Neutrophil (primary cell): ENCODE measurements around the gene SHD.
A peak's percentile ranks its signal among the peaks of the same experiment; 100 is the strongest.

Experiments used
- H3K27ac ChIP-seq: fragments of 200-600 bp; sonication (generic); 2 replicates; pipeline ENCODE4 v1.5.1; 2016; ENCODE audit warnings: mild to moderate bottlenecking, moderate library complexity
- H3K27me3 ChIP-seq: fragments of 200-600 bp; sonication (generic); 2 replicates; pipeline ENCODE4 v1.6.0; 2016; ENCODE audit warnings: mild to moderate bottlenecking
- H3K36me3 ChIP-seq: fragments of 200-600 bp; sonication (generic); 2 replicates; pipeline ENCODE4 v1.5.1; 2017
- H3K4me1 ChIP-seq, 2 experiments: fragments of 200-600 bp in 1 of 2; sonication (generic) in 1 of 2; 1 replicate in 1 of 2; 2 replicates in 1 of 2; pipeline versions ENCODE4 v1.5.1 to v1.6.1; 2013 to 2016; ENCODE audit warnings: low read depth in 1 of 2, low read length in 1 of 2, mild to moderate bottlenecking in 1 of 2, moderate library complexity in 1 of 2; ENCODE audit not compliant: control insufficient read depth in 1 of 2, insufficient read depth in 1 of 2
- H3K4me3 ChIP-seq, 2 experiments: fragments of 200-600 bp in 1 of 2; sonication (generic) in 1 of 2; 1 replicate in 1 of 2; 2 replicates in 1 of 2; pipeline ENCODE4 v1.5.1; 2013 to 2016; ENCODE audit warnings: low read depth in 1 of 2, low read length in 1 of 2, mild to moderate bottlenecking in 1 of 2, moderate library complexity in 1 of 2
- H3K9me3 ChIP-seq: fragments of 200-600 bp; sonication (generic); 2 replicates; pipeline ENCODE4 v1.5.1; 2016
- TF ChIP-seq, protein P1 (sequence below): fragments of 200-600 bp; sonication (generic); IDR thresholded peaks from 2 replicates; pipeline ENCODE4 v1.5.1; 2016; ENCODE audit warnings: antibody characterized with exemption

The SHD gene

GRCh38 chr19:4264812-4265211 is 14.3 kb upstream of the SHD start:
- H3K4me3 ChIP-seq: no peak overlapping the region
- H3K4me1 ChIP-seq: no peaks in the 10 kb centered on the region
- H3K36me3 ChIP-seq: peaks cover 87% of the 10 kb centered on the region
- no peak overlapping the region for H3K27ac ChIP-seq
- no peaks in the 10 kb centered on the region for H3K9me3 ChIP-seq
- TF ChIP-seq, protein P1, sequence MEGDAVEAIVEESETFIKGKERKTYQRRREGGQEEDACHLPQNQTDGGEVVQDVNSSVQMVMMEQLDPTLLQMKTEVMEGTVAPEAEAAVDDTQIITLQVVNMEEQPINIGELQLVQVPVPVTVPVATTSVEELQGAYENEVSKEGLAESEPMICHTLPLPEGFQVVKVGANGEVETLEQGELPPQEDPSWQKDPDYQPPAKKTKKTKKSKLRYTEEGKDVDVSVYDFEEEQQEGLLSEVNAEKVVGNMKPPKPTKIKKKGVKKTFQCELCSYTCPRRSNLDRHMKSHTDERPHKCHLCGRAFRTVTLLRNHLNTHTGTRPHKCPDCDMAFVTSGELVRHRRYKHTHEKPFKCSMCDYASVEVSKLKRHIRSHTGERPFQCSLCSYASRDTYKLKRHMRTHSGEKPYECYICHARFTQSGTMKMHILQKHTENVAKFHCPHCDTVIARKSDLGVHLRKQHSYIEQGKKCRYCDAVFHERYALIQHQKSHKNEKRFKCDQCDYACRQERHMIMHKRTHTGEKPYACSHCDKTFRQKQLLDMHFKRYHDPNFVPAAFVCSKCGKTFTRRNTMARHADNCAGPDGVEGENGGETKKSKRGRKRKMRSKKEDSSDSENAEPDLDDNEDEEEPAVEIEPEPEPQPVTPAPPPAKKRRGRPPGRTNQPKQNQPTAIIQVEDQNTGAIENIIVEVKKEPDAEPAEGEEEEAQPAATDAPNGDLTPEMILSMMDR: no peak
- no peaks in the 10 kb centered on the region for H3K27me3 ChIP-seq

- TF ChIP-seq, protein P1: no peak
- H3K36me3 ChIP-seq: peaks cover 81% of the 10 kb centered on the region
- no peak overlapping the region for H3K27ac ChIP-seq
- no peaks in the 10 kb centered on the region for H3K27me3 ChIP-seq
- no peaks in the 10 kb centered on the region for H3K4me1 ChIP-seq
- no peak overlapping the region for H3K4me3 ChIP-seq
- no peaks in the 10 kb centered on the region for H3K9me3 ChIP-seq
These were observed 12.6 kb upstream of the SHD start for GRCh38 chr19:4266253-4267000.

DNA sequence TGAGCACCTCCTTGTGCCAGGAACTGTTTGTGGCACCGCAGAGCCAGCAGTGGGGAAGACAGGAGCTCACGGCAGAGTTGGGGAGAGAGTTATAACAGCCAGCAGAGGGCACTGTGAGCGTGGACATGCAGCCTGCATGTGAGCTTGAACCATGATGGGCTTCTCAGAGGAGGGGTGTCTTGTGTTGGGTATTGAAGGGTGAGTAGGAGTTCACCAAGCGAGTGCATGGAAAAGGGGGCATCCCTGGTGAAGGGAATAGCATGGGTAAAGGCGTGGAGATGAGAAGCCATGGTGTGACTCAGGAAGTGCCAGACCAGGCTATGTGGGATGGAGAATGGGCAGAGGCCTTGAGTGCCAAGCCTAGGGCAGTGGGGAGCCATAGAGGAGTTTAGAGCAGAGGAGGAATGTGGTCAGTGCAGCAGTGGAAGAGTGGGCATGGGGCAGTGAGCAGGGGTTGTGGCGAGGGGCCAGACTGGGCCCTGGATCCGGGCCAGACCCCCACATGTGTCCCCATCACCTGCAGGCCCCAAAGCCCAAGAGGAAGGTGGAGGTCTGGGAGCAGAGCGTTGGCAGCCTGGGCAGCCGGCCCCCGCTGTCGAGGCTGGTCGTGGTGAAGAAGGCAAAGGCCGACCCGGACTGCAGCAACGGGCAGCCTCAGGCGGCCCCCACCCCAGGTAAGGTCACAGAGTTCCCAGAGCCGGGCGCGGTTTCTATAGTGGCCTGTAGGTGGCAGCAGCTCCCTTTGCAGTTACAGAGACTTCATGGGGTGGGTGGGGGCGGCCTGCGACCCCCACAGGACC is 11.8 kb upstream of the SHD start:
- Histone ChIP-seq H3K36me3 (peaks cover 73% of the 10 kb centered on the region), H3K4me1 (no peaks in the 10 kb centered on the region)
- TF ChIP-seq, protein P1: peak; percentile 68

GRCh38 chr19:4267901-4268815 is 10.9 kb upstream of the SHD start:
- H3K27ac ChIP-seq: no peak overlapping the region
- H3K4me3 ChIP-seq: no peak overlapping the region
- no peaks in the 10 kb centered on the region for H3K9me3 ChIP-seq
- peaks cover 65% of the 10 kb centered on the region for H3K36me3 ChIP-seq
- TF ChIP-seq, protein P1: no peak
- no peaks in the 10 kb centered on the region for H3K4me1 ChIP-seq
- H3K27me3 ChIP-seq: no peaks in the 10 kb centered on the region

More for the DNA sequence above, 11.8 kb upstream of the SHD start:
- Histone ChIP-seq H3K27me3 (no peaks in the 10 kb centered on the region), H3K27ac (no peak overlapping the region), H3K9me3 (no peaks in the 10 kb centered on the region), H3K4me3 (no peak overlapping the region)

DNA sequence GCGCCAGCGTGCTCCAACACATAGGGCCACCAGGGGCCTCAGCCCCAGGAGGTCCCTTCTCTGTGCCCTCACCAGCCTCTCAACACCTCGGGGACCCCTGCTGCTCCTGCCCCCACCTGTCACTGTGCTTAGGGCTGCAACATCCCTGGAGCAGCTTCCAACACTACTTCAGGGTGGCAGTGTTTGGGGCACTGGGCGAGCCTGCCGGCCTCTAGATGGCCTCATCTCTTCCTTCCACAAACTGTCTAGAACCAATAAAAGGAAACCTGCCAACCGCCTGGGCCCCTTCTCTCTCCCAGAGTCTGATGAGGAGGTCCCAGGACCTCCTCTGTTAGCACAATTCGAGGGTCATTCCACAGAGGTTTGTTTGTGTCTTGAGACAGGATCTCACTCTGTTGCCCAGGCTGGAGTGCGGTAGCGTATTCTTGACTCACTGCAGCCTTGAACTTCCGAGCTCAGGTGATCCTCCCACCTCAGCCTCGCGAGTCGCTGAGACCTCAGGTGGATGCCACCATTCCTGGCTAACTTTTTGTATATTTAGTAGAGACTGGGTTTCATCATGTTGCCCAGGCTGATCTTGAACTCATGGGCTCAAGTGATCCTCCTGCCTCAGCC is 10.1 kb upstream of the SHD start:
- Histone ChIP-seq H3K9me3 (no peaks in the 10 kb centered on the region), H3K27ac (no peak overlapping the region), H3K27me3 (no peaks in the 10 kb centered on the region), H3K4me1 (no peaks in the 10 kb centered on the region), H3K36me3 (peaks cover 57% of the 10 kb centered on the region), H3K4me3 (no peak overlapping the region)
- TF ChIP-seq, protein P1: no peak
